IPS-NIHi11 (cell line): ENCODE measurements around the gene MICOS13.
"Not testable (repeated sequence)": the region's sequence is repeated elsewhere in the genome, so short reads cannot be mapped to it uniquely, and the experiment has no call there.

ENCODE experiments used
- DNase-seq: peaks from one replicate; pipeline ENCODE4 v3.0.0; 2012; ENCODE audit warnings: mixed read lengths, low spot score

The MICOS13 gene

DNA sequence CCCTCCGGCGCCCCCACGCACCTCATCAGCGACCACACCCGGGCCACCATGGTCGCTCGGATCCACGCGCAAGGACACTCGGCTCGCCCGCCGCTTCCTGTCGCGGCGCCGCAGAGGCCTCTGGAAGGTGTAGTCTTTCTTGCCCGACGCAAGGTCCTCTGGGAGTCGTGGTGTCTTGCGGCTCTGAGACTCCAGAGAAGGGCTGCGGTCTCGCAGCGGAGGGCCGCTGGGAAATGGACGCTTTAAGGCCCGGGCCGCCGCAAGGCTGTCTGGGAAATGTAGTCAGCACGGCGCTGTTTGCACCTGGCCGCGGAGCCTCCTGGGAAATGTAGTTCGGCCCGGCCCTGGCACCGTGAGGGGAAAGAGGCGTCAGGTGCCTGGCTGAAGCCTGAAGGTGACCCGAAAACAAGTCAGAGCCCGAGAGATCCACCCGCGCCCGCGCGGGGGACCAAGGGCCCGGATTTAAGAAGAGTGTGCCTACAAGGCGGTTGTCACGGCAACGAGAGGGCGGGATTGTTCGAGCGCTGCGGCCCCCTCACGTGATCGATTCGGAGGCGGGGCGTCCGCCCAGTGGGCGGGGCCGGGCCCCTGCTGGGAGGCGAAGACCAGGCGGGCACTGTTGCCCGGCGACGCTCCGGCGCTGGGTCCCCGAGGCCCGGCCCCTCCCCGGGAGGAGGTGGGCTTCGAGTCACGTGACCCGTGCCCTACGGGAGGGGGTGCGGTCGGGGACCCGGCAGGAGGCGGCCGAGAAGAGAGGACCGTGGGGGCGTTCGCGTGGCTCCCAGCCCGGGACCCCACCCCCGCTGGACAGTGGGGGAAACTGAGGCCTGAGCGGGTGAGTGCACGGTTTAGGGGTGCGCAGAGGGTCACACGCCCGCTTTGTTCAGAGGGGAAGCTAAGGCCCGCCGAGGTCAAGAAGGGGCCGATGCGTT lies at the start of gene MICOS13, which contains the start of gene HSD11B1L:
MICOS13 (minus strand) TSS at position 80 of the 932 bp plus-strand sequence; CDS start at position 50, 30 bp downstream.
HSD11B1L (plus strand) TSS at position 591 of the 932 bp plus-strand sequence. CDS start 3,806 bp downstream, outside the sequence.
- peak; percentile 93 for DNase-seq

DNA sequence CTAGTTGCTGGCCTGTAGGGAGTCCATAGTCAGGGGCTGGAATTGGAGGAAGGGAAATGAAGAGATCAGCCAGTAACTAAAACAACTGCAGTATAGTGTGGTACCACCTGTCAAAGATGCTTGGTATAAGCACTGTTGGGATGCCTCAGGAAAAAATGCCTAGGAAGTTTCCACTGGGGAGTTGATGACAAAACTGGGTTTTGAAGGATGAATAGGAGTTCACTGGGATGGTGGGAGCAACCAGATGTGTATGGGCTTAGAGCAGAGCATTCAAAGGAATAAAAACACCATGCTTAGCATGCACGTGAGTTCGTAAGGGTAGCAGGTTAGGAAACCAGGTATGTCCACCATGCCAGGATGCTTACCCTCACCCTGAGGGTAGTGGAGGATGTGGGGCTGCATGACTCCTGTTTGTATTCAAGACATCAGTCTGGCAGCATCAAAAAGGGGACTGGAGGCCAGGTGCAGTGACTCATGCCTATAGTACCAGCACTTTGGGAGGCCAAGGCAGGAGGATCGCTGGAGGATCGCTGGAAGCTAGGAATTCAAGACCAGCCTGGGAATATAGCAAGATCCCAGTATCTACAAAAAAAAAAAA lies 47.2 kb upstream of the MICOS13 start:
- no peak for DNase-seq

DNA sequence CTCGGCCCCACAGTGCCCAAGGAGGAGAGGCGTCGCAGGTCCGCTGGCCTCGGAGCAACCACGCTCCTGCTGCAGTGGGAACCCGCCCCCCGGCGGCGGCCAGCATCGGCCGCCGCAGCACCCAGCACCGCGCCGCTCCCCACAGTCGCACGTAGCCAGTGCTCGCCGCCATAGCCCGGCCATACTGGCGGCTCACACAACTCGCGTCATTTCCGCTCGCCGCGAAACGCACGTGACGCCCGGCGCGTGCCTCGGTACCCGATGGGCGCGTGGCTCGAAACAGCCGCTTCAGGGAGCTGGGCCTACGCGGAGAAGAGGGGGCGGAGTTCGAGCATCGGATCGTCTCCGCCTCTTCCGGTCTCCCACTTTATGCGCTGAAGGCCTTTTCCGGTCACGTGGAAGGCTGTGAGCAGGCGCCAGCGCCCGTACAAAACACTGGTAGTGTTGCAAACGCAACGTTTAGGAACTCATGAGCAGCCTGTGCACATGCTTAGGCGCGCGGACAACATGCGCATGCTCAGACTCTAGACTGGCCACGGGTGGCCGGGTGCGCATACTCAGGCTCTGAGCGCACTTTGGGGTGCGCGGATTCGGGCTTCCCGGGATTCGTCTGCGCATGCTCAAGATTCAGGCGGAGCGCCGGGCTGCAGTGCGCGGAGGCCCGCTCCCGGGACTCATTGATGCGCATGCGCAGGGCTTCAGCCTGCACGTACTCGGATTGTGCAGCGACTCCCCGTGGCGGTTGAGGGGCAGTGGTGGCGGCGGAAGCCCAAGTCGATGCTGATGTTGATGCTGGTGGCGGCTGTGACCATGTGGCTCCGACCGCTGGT lies 39.9 kb upstream of the MICOS13 start, which contains the start of the genes CATSPERD and LONP1:
CATSPERD (plus strand) TSS at position 677 of the 830 bp plus-strand sequence; CDS start at position 778, 101 bp downstream.
LONP1 (minus strand) TSS at position 186 of the 830 bp plus-strand sequence; CDS start at position 172, 14 bp downstream.
- peak; percentile 100 for DNase-seq

DNA sequence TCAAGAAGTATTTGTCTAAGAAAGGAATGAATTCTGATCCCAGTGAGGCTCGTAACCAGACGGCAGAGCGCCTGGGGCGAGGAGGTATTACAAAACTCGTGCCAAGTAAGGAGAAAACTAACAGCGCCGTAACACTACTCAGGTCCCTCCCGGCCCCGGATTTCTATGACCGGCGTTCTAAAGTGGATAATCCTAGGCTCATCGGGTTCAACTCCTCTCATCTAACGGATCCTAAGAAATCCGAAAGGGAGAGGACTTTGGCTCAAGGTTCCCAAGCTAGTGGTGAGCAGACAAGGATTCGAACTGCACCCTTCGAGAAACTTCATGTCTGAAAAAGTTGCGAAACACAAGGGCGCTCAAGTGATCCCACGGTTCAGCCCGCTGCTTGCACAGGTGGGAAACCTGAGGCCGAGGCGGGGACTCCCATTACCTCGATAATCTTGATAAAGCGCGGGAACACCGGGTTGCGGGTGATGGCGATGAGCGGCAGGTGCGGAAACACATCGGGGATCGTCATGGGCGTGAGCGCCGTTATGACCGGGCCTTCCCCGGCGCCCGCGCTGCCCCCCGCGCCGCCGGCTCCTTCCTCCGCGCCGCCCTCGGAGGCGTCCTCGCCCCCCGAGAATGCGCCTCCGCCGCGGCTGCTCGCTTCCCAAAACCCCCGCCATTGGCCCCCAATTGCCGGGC lies 39.1 kb upstream of the MICOS13 start:
- no peak for DNase-seq

GRCh38 chr19:5718579-5719273 lies 38.4 kb upstream of the MICOS13 start:
- DNase-seq = no peak

GRCh38 chr19:5718037-5718578 lies 37.8 kb upstream of the MICOS13 start:
- DNase-seq = no peak

DNA sequence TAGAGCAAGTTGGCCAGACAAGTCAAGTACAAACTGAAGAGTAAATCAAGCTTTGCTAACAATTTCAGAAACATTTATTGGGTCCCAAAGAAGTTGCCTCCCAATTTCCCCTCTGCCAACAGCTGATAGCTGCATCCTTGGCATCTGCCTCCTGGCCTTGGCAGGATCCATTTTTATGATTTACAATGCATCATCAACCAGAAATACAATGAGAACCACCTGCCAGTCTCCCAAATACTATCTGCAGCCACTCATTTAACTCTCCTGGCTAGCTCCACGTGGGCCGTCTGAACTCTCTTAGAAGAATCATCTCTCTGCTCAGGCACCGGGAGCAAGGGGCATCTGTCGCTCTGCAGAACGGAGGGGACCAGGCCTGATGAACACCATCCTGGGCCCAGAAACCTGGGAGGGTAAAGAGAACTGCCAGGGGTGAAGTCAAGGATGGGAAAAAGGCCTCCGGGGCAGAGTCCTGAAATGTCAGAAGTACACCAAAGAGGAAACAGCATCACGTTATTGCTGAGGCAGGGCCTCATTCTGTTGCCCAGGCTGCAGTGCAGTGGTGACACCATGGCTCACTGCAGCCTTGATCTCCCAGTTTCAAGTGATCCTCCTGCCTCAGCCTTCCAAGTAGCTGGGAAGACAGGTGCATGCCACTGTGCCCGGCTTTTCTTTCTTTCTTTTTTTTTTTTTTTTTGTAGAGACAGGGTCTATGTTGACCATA lies 37.1 kb upstream of the MICOS13 start:
- no peak for DNase-seq

DNA sequence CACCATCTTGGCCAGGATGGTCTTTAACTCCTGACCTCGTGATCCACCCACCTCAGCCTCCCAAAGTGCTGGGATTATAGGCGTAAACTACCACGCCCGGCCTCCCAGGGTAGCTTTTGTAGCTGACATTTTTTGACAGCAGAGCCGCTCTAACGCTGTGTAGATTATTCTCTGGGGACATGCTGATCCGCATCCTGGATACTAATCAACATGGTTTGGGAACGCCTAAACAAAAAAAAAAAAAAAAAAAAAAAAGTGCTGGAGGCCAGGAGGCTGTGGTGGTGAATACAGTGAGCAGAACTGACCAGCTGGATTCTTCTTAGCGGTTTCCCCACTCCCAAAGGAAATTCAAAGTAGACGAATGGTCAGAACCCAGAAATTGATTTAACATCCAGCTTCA lies 34.5 kb upstream of the MICOS13 start:
- DNase-seq = no peak

DNA sequence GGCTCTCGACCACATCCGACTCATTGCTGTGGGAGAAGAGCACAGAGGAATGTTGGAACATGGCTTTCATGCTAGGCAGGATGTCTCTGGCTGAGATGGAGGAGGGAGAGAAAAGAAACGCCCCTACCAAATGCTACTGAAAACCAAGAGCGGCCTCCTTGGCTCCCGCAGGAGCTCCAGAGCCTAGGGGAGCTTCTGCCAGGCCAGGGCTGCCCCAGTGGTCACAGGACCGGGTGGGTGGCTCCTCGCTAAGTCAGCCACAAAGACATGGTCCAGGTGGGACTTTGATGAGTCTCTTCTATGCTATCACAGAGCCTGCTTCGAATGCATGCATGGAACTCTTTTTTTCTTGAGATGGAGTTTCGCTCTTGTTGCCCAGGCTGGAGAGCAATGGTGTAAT lies 32.9 kb upstream of the MICOS13 start:
- DNase-seq = no peak

- no peak for DNase-seq
Observed at GRCh38 chr19:5711713-5712161, 31.4 kb upstream of the MICOS13 start.

DNA sequence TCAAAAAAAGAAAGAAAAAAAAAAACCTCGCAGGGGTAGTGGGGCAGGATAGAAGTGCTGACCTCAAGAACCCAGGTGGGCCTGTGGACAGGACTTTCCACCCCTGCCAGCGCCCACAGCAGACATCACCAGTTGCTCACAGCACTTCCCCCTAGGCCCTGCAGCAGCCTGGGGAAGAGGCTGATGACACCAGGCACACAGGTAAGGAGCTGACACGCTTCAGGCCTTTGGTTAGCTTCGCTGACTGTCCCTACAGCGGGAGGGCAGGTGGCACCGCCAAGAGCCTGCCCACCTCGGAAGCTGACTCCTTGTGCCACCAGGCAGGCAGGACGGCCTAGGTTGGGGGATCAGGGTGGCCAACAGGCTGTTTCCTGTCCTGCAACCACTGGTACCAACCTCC lies 30.7 kb upstream of the MICOS13 start:
- DNase-seq = no peak

DNA sequence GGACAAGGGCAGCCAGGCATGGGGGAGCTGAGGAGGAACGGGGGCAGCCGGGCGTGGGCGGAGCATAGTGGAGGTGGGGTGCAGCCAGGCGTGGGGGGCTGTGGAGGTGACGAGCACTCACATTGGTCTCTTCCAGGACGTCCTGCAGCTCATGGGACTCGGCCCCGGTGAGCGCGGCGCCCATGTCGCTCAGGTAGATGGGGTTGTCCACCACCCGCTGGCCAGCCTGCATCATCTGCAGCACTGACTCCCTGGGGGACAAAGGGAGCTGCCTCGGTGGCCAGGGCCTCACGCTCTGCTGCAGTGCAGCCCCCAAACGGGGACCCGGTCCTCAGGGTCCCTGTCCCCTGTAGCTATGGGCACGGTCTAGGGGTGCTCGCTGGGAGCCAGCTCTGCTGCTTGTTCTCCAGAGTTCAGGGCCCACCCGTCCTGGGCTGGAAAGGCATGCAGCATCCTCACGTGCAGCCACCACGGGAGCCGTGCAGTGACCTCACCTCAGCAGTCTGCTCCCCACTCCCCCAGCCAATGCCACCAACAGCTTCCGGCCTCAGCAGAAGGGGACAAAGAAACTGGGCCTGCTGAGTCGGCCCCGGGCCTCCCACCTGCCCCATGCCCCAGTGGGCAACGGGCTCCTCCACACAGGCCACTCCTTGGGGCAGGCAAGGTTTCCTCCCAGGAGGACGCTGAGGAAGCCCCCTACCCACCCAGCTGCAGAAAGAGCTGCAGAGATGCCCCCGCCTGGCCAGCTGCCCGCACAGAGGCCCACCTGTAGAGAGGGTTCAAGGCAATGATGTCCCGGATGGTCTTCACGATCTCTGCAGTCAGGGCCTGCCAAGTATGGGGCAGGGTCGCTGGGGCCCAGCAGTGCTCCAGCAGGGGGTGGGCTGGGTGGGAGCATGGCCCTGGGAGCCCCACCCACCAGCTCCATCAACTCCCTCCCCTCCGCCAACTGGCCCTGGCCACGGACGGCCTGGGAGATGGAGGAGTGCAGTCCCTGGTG lies 27.6 kb upstream of the MICOS13 start:
- no peak for DNase-seq

- no peak for DNase-seq
Observed at GRCh38 chr19:5706876-5707573, 26.7 kb upstream of the MICOS13 start.

- peak; percentile 4 for DNase-seq
Observed at GRCh38 chr19:5705552-5705951, 25.2 kb upstream of the MICOS13 start.

- DNase-seq = peak; percentile 8
Observed at GRCh38 chr19:5703819-5704818, 23.8 kb upstream of the MICOS13 start.

DNA sequence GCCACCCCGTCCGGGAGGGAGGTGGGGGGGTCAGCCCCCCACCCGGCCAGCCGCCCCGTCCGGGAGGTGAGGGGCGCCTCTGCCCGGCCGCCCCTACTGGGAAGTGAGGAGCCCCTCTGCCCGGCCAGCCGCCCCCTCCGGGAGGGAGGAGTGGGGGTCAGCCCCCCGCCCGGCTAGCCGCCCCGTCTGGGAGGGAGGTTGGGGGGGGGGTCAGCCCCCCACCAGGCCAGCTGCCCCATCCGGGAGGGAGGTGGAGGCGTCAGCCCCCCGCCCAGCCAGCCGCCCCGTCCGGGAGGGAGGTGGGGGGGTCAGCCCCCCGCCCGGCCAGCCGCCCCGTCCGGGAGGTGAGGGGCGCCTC lies 21.7 kb upstream of the MICOS13 start:
- not testable (repeated sequence) for DNase-seq
